NCI-H460 (cell line): ENCODE results near the gene LRRC75B. TPM values are rescaled to one million over a fixed set of nuclear protein-coding genes. Genes with fewer than 3 reads are reported as not detected.
"Not testable (repeated sequence)": the region's sequence is repeated elsewhere in the genome, so short reads cannot be mapped to it uniquely, and the experiment has no call there.

Experiments used
- DNase-seq: peaks from one replicate; pipeline ENCODE4 v3.0.0-alpha.2; 2016; ENCODE audit warnings: low read depth; ENCODE audit errors: extremely low read depth
- polyA plus RNA-seq: library from polyadenylated mRNA; depleted of rRNA; stranded (reverse); fragments of >200 nt; gene quantifications from 2 replicates; pipeline ENCODE4 v1.2.3, GENCODE V29; 2014; cell fraction: nucleus; rRNA removed
- total RNA-seq: library from RNA; depleted of rRNA; stranded (reverse); fragments of >200 nt; shearing (Covaris generic); gene quantifications from 2 replicates; pipeline ENCODE4 v1.2.3, GENCODE V29; 2014; rRNA removed

The LRRC75B gene
- total RNA-seq, result 4.3 and 5.5 TPM in 2 replicates
- 16.9 and 33.3 TPM in 2 replicates for polyA plus RNA-seq

DNA sequence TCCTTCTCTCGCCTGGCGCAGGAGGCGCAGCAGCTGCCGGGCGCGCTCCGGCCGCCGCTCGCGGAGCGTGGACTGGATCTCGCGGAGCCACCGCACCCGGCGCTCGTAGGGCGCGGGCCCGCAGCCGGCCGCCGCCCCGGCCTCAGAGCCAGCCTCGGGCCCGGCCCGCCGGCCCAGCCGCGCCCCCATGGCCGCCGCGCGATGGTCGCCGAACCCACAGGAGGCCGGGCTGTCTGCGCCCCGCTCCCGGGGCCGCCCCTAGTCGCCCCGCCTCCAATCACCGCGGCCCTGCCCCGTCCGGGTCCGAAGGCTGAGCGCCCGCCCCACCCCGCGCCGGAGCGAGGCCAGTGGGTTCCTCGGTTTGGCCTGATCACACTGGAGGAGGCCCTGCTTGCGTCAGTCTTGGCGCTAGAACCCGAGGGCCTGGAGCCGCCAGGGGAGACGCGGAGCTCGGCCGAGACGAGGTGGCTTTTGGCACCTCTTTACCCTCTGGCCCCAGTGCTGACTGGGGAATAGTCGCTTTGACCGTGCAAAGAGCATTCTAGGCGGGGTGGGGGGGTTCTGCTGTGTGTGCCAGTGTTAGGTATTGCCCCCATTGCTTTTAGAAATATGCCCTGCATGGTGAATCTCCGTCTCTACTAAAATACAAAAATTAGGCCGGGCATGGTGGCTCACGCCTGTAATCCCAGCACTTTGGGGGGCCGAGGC, at the start of gene LRRC75B:
Gene LRRC75B, minus strand, starts transcription at position 223 of the 708 bp plus-strand sequence. Its CDS starts 34 bp downstream, at position 189.
- DNase-seq, result peak; percentile 69

- not testable (repeated sequence) for DNase-seq
These were observed 49.4 kb upstream of the LRRC75B start for GRCh38 chr22:24642307-24642706.

- not testable (repeated sequence) for DNase-seq
These were observed 43.6 kb upstream of the LRRC75B start for GRCh38 chr22:24636513-24636912.

GRCh38 chr22:24634776-24635389, 42.0 kb upstream of the LRRC75B start:
- DNase-seq, result not testable (repeated sequence)

GRCh38 chr22:24633231-24634023, 40.6 kb upstream of the LRRC75B start:
- DNase-seq, result not testable (repeated sequence)

GRCh38 chr22:24632642-24633041, 39.8 kb upstream of the LRRC75B start:
- not testable (repeated sequence) for DNase-seq

- not testable (repeated sequence) for DNase-seq
These were observed 38.7 kb upstream of the LRRC75B start for GRCh38 chr22:24631430-24632122.

GRCh38 chr22:24630812-24631427, 38.0 kb upstream of the LRRC75B start:
- not testable (repeated sequence) for DNase-seq

GRCh38 chr22:24629069-24629468, 36.2 kb upstream of the LRRC75B start:
- DNase-seq, result peak; percentile 4

DNA sequence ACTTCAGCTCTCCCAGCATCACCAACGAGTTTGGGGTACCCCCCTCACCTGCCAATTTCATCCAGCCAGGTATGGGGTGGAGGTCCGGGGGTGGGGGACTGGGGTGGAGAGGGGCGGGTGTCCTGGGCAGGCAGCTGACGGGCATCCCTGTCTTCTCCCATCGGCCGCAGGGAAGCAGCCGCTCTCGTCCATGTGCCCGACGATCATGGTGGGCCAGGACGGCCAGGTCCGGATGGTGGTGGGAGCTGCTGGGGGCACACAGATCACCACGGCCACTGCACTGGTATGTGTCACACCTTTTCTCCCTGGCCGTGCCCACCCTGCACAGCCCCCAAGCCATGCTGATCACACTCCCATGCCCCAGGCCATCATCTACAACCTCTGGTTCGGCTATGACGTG, 35.0 kb upstream of the LRRC75B start:
- DNase-seq, result not testable (repeated sequence)

GRCh38 chr22:24622596-24622995, 29.7 kb upstream of the LRRC75B start:
- not testable (repeated sequence) for DNase-seq

DNA sequence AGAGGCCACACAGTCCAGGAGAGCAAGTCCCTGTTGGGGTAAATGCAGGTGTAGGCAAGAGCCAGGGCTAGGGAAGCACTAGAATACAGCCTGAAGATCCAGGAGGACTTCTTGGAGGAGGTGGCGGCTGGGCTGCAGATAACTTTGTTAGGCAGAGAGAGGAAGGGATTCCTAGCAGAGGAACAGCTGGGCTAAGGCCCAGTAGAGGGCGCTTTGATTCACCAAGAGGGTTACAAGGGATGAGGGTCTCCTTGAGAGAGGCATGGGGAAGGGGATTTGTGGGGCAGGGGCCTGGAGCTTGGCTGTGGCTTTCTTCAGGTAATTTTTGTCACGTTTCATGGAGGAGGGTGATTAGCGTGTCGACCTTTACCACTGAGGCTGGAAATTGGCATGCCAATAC, 28.4 kb upstream of the LRRC75B start:
- not testable (repeated sequence) for DNase-seq

- not testable (repeated sequence) for DNase-seq
These were observed 21.9 kb upstream of the LRRC75B start for GRCh38 chr22:24614794-24615193.

DNA sequence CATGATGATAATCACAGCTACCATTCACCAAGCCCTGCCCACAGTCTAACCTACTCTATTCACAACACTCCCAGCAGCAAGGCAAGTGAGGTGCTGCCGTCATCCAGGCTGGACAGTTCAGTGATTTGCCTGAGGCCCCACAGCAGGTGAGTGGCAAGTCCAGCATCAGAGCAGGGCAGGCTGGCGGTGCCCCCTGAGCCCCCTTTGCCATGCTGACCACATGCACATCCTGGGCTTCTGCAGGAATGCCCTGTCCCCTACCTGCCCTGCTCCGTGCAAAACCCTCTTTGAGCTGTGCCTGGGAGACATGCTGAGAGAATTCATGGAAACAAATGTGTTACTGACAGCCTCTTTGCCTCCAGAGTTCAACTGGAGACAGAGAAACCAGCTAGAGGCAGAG, 17.0 kb upstream of the LRRC75B start:
- not testable (repeated sequence) for DNase-seq

DNA sequence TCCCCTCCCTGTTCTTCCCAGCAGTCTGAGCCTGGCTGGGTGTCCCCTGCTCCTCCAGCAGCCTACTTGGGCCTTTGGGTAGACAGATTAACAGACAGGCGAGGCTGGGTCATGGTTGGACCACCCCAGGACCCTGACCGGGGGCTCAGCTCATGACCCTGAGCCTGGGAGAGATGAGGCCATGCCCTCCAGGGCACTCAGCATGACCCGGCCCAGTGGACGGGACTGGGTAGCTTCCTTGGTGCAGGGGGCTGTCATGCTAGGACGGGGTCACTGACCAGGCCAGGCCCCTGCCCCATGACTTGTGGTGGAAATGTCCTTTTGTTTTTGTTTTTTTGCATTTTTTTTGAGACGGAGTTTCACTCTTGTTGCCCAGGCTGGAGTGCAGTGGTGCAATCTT, 15.5 kb upstream of the LRRC75B start:
- not testable (repeated sequence) for DNase-seq

GRCh38 chr22:24607429-24607983, 14.6 kb upstream of the LRRC75B start:
- peak; percentile 73 for DNase-seq

- DNase-seq, result not testable (repeated sequence)
These were observed 13.5 kb upstream of the LRRC75B start for GRCh38 chr22:24606340-24606739.

GRCh38 chr22:24603770-24604629, 11.1 kb upstream of the LRRC75B start:
- not testable (repeated sequence) for DNase-seq
